ENCODE measurements around the gene APBB2. TPM values are rescaled to one million over a fixed set of nuclear protein-coding genes. Genes with fewer than 3 reads are reported as not detected.

The APBB2 gene
- total and polyA plus RNA-seq, 8 donors = 42.5 to 94.8 (median 53.8) TPM

- Histone ChIP-seq H3K9me3 (peaks cover 0 to 4% of the 10 kb centered on the region in 2 donors), H3K4me1 (peaks cover 0 to 12% of the 10 kb centered on the region in 2 donors), H3K27me3 (no peaks in the 10 kb centered on the region), H3K4me3 (no peak overlapping the region), H3K36me3 (peaks cover 0 to 9% of the 10 kb centered on the region in 2 donors), H3K27ac (peak overlapping the region in 1 of 2 donors; percentile 42)
- DNase-seq (no peak), ATAC-seq (peak; percentile 12)
- intact Hi-C loops (cut with DNase I) = no loop called here
- no peak for TF ChIP-seq CTCF (IDR thresholded peaks at IDR 0.05)
Observed at GRCh38 chr4:41028392-41029076, 185.8 kb downstream of the APBB2 start.

GRCh38 chr4:41026971-41027370 lies 187.4 kb downstream of the APBB2 start:
- Histone ChIP-seq H3K4me1 (peaks cover 0 to 12% of the 10 kb centered on the region in 2 donors), H3K27me3 (no peaks in the 10 kb centered on the region), H3K9me3 (peaks cover 0 to 4% of the 10 kb centered on the region in 2 donors), H3K4me3 (no peak overlapping the region), H3K27ac (no peak overlapping the region), H3K36me3 (peaks cover 0 to 9% of the 10 kb centered on the region in 2 donors)
- ATAC-seq (no peak), DNase-seq (no peak)
- intact Hi-C loops (cut with DNase I) = no loop called here
- no peak for TF ChIP-seq CTCF (IDR thresholded peaks at IDR 0.05)

GRCh38 chr4:41025824-41026223 lies 188.5 kb downstream of the APBB2 start:
- intact Hi-C loops (cut with DNase I) = no loop called here
- Histone ChIP-seq H3K36me3 (peaks cover 0 to 9% of the 10 kb centered on the region in 2 donors), H3K27ac (no peak overlapping the region), H3K9me3 (peaks cover 0 to 4% of the 10 kb centered on the region in 2 donors), H3K4me1 (peaks cover 0 to 12% of the 10 kb centered on the region in 2 donors), H3K4me3 (no peak overlapping the region), H3K27me3 (no peaks in the 10 kb centered on the region)
- ATAC-seq (no peak), DNase-seq (no peak)
- no peak for TF ChIP-seq CTCF (IDR thresholded peaks at IDR 0.05)

- intact Hi-C loops (cut with DNase I) = no loop called here
- no peak for TF ChIP-seq CTCF (IDR thresholded peaks at IDR 0.05)
- Histone ChIP-seq H3K9me3 (peaks cover 0 to 4% of the 10 kb centered on the region in 2 donors), H3K27me3 (no peaks in the 10 kb centered on the region), H3K36me3 (peaks cover 0 to 9% of the 10 kb centered on the region in 2 donors), H3K4me1 (peaks cover 0 to 20% of the 10 kb centered on the region in 2 donors), H3K27ac (no peak overlapping the region), H3K4me3 (no peak overlapping the region)
- no peak for DNase-seq
- ATAC-seq = no peak
Observed at GRCh38 chr4:41024556-41025491, 189.5 kb downstream of the APBB2 start.

- ATAC-seq = no peak
- H3K27ac ChIP-seq = no peak overlapping the region
- H3K9me3 ChIP-seq = peaks cover 0 to 4% of the 10 kb centered on the region in 2 donors
- no peak overlapping the region for H3K4me3 ChIP-seq
- H3K36me3 ChIP-seq = peaks cover 0 to 9% of the 10 kb centered on the region in 2 donors
- H3K4me1 ChIP-seq = peaks cover 0 to 14% of the 10 kb centered on the region in 2 donors
- TF ChIP-seq CTCF (IDR thresholded peaks at IDR 0.05) = no peak
- intact Hi-C loops (cut with DNase I) = no loop called here
- no peak for DNase-seq
- no peaks in the 10 kb centered on the region for H3K27me3 ChIP-seq
Observed at GRCh38 chr4:41022116-41022515, 192.2 kb downstream of the APBB2 start.
